Loucy (cell line): Measurements from ENCODE around the gene F2RL3.

ENCODE experiments used
- H2AFZ ChIP-seq: fragments of 200-600 bp; sonication (generic); 2 replicates; pipeline ENCODE4 v1.6.0; 2016; ENCODE audit warnings: antibody characterized with exemption, mild to moderate bottlenecking, low read length, moderate library complexity
- H3F3A ChIP-seq: fragments of 200-600 bp; 2 replicates; pipeline ENCODE4 v1.6.0; 2016; ENCODE audit warnings: antibody characterized with exemption, low read depth, mild to moderate bottlenecking
- H3K27me3 ChIP-seq: fragments of 200-600 bp; sonication (generic); 2 replicates; pipeline ENCODE4 v1.6.1; 2014; ENCODE audit warnings: low read length, mild to moderate bottlenecking; ENCODE audit not compliant: insufficient read depth, poor library complexity, severe bottlenecking
- H3K36me3 ChIP-seq: fragments of 200-600 bp; sonication (generic); 2 replicates; pipeline ENCODE4 v1.6.1; 2016; ENCODE audit warnings: low read length; ENCODE audit not compliant: insufficient read depth
- H3K4me1 ChIP-seq: fragments of 200-600 bp; sonication (generic); 2 replicates; pipeline ENCODE4 v1.5.1; 2014; ENCODE audit warnings: low read length, mild to moderate bottlenecking; ENCODE audit not compliant: insufficient read depth, poor library complexity, severe bottlenecking
- H3K4me2 ChIP-seq: fragments of 200-600 bp; sonication (generic); 2 replicates; pipeline ENCODE4 v1.6.0; 2014; ENCODE audit warnings: antibody characterized with exemption, low read length, low read depth, mild to moderate bottlenecking; ENCODE audit not compliant: poor library complexity, severe bottlenecking
- H3K4me3 ChIP-seq: fragments of 200-600 bp; sonication (generic); 2 replicates; pipeline ENCODE4 v1.5.1; 2014; ENCODE audit warnings: low read length, mild to moderate bottlenecking, mixed read lengths; ENCODE audit not compliant: poor library complexity, severe bottlenecking
- H3K79me2 ChIP-seq: fragments of 200-600 bp; sonication (generic); 2 replicates; pipeline ENCODE4 v1.6.1; 2014; ENCODE audit warnings: low read length; ENCODE audit not compliant: insufficient read depth
- H3K9ac ChIP-seq: fragments of 200-600 bp; sonication (generic); 2 replicates; pipeline ENCODE4 v1.6.0; 2014; ENCODE audit warnings: mild to moderate bottlenecking, low read depth, low read length, moderate library complexity; ENCODE audit not compliant: poor library complexity, severe bottlenecking
- H3K9me2 ChIP-seq: fragments of 200-600 bp; sonication (generic); replicated peaks from 2 replicates; pipeline ENCODE4 v1.6.1; 2016; ENCODE audit warnings: low read depth, low read length, mixed read lengths
- H3K9me3 ChIP-seq: fragments of 200-600 bp; sonication (generic); 2 replicates; pipeline ENCODE4 v1.6.1; 2014; ENCODE audit warnings: mild to moderate bottlenecking, antibody characterized with exemption, low read length, low read depth; ENCODE audit not compliant: insufficient read depth
- H4K20me1 ChIP-seq: fragments of 200-600 bp; sonication (generic); 2 replicates; pipeline ENCODE4 v1.6.0; 2014; ENCODE audit warnings: antibody characterized with exemption, low read length, mild to moderate bottlenecking; ENCODE audit not compliant: insufficient read depth, poor library complexity, severe bottlenecking
- CTCF ChIP-seq: fragments of 200-600 bp; sonication (generic); conservative IDR thresholded peaks from 2 replicates; pipeline ENCODE4 v1.5.1; 2014; ENCODE audit warnings: mild to moderate bottlenecking, antibody characterized with exemption, low read length
- EZH2phosphoT487 ChIP-seq: fragments of 200-600 bp; IDR thresholded peaks from 2 replicates; pipeline ENCODE4 v1.6.1; 2018; ENCODE audit warnings: antibody characterized with exemption, mild to moderate bottlenecking, moderate library complexity, borderline replicate concordance

F2RL3 gene

GRCh38 chr19:16901491-16902175, 12.8 kb downstream of the F2RL3 start:
- no peaks in the 10 kb centered on the region for H3K9me3 ChIP-seq
- H3K27me3 ChIP-seq = no peaks in the 10 kb centered on the region
- H3K4me3 ChIP-seq = no peak overlapping the region
- TF ChIP-seq EZH2phosphoT487 = no peak
- TF ChIP-seq CTCF = no peak
- no peaks in the 10 kb centered on the region for H3F3A ChIP-seq
- H3K79me2 ChIP-seq = no peaks in the 10 kb centered on the region
- H3K36me3 ChIP-seq = no peaks in the 10 kb centered on the region
- H4K20me1 ChIP-seq = no peaks in the 10 kb centered on the region
- no peak overlapping the region for H3K4me2 ChIP-seq
- peaks cover 9% of the 10 kb centered on the region for H3K4me1 ChIP-seq
- H2AFZ ChIP-seq = no peak overlapping the region
- H3K9me2 ChIP-seq = no peaks in the 10 kb centered on the region
- H3K9ac ChIP-seq = no peak overlapping the region

- Histone ChIP-seq H2AFZ (no peak overlapping the region), H3K4me2 (no peak overlapping the region), H3F3A (no peaks in the 10 kb centered on the region), H3K27me3 (no peaks in the 10 kb centered on the region), H3K4me1 (peaks cover 9% of the 10 kb centered on the region), H3K9me2 (no peaks in the 10 kb centered on the region), H3K9me3 (no peaks in the 10 kb centered on the region), H4K20me1 (no peaks in the 10 kb centered on the region), H3K9ac (no peak overlapping the region), H3K36me3 (no peaks in the 10 kb centered on the region), H3K4me3 (no peak overlapping the region), H3K79me2 (no peaks in the 10 kb centered on the region)
- TF ChIP-seq CTCF (no peak), EZH2phosphoT487 (no peak)
These were observed 13.7 kb downstream of the F2RL3 start for GRCh38 chr19:16902545-16902944.

- Histone ChIP-seq H3K4me3 (no peak overlapping the region), H3K27me3 (no peaks in the 10 kb centered on the region), H3K36me3 (no peaks in the 10 kb centered on the region), H3F3A (no peaks in the 10 kb centered on the region), H3K4me2 (no peak overlapping the region), H4K20me1 (no peaks in the 10 kb centered on the region), H3K79me2 (no peaks in the 10 kb centered on the region), H3K9me3 (no peaks in the 10 kb centered on the region), H3K9ac (no peak overlapping the region), H2AFZ (no peak overlapping the region), H3K4me1 (peaks cover 9% of the 10 kb centered on the region), H3K9me2 (no peaks in the 10 kb centered on the region)
- no peak for TF ChIP-seq EZH2phosphoT487
- TF ChIP-seq CTCF = no peak
These were observed 14.5 kb downstream of the F2RL3 start for GRCh38 chr19:16903347-16903746.
